ENCODE data around the gene RBM8A.

RBM8A gene

DNA sequence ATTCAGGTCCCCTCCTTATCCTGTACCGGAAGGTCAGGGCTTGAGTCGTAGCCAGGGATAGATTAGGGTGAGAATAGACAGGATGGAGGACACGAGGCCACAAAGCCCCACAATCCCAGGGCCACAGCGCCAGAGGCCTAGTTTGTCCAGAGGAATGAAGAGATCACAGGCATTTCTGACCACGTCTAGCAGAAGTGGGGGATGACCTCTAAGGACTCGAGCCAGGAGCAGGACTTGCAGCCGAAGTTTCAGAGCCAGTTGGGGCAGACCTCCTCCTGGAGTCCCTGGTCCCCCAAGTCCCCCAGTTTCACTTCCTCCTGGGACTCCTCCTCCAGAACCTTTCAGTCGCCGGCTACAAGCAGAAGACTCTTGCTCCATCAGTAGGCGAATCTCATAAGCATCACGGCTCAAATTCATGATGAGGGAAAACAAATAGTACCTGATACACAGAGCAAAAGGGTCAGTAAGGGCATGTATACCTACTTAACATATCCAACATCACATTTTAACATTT, 15.1 kb downstream of the RBM8A start:
- DNase-seq: no peak

DNA sequence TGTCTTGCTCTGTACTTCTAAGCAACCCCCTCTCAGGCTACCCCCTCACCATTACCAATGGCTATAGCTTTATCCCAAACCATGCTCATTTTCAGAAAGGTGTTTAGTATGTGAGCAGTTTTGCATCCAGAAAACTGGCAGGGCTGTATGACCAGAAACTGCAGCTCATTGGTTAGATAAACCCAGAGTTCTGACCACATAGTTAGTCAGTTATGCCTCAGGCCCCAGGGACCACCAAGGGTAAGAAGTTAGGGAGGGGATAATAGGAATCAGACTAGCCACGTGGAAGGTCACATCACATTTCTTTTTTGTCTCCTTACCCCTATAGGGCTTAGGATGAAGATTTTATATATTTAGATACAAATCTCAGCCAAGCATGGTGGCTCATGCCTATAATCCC, 18.6 kb downstream of the RBM8A start:
- peak; percentile 79 for DNase-seq

DNA sequence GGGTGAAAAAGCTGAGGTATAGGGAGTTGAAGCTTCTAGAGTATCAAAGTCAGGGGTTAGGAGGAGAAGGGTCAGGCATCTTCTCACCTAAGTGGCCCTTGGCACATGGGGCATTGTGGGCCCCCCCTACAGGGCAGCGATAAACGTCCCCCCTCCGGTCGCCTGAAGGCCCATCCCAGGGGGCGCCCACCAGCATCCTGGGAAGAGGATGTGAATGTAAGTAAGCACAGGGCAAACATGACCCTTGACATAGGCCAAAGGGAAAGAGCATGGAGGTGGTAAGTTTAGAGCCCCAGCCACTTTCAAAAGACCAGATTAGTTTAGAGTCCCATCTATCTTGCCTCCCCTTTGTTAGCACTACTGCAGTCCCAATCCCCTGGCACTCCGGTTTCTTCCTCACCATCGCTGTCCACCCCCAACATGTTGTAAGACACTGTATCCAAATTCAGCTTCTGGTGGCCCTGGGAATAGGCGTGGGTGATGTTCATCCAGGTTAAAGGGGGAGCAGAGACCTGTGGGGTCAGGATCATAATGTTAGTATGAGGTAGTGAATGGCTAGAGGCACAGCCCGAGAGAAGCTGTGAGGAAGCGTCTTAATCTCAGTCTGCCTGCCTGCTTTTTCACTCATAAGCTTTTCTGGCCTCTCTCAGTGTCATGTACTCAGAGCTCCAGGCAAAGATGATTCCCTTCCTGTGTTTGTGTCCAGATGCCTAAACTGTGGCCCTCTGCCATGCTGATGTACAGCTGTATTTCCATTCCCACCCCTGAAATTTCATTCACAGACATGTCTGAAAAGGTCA, 20.1 kb downstream of the RBM8A start:
- no peak for DNase-seq

DNA sequence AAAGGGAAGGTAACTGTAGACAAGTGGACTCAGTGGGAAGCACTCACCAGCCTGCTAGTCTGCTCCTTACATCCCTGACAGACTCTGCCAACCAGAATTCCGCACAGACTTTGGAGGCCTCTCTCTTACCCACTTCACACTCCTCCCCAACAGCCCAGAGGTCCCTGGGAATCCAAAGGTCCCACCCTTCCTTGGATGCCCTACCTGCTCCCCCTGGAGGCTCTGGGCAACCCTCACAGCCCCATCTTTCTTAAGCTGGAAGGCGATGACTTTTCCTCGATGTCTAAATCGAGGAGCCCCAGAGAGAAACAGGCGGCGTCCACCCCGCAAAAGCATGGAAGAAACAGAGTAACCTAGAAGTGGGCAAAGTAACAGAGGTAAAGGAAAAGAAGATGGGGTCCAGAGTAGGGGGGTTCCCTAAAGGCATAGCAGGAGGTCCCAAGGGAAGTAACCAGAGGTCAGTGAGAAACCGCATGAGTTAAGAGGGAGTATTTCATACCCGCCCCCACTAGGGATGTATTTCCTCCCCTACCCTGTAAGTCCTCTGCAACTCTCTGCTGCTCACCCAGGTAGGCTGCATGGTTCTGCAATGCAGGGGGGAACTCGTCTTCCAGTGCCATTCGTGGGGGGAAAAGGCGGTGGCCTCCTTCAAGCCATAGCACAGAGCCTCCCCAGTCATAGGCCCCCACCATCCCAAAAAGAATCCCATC, 25.8 kb downstream of the RBM8A start:
- DNase-seq: no peak

DNA sequence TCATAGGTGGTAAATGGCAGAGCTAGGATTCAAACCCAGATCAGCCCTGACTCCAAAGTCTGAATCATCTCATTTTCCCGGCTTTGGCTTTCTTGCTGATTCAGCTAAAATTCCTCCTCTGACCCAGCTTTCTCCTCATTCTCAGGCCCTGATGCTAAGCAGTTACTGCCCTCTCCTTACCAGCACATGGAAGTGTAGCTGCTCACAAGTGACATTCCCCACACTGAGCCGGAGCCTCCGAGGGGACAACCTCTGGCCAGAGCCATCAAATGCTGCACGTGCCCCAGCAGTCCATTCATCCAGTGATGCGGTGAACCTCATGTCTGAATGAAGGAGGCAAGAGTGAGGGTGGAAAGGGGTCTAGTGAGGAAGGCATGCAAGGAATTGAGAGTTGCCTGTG, 28.5 kb downstream of the RBM8A start:
- no peak for DNase-seq

DNA sequence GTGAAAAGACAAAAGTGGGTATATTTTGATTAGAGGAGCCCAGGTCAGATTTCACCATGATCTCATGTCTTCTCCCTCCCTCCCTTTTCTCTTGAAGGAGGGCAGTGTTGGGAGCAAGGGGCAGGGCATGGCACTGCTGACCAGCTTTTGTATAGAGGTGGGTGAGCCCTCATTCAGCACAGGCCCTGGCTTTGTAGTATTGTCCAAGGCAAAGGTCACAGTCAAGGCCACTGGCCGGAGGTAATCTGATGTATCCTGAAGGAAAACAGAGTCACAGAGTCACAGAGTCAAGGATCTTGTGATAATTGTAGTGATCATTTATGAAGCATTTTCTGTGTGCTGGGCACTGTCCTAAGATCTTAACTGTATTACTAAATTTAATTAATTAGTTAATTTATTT, 29.3 kb downstream of the RBM8A start:
- no peak for DNase-seq

DNA sequence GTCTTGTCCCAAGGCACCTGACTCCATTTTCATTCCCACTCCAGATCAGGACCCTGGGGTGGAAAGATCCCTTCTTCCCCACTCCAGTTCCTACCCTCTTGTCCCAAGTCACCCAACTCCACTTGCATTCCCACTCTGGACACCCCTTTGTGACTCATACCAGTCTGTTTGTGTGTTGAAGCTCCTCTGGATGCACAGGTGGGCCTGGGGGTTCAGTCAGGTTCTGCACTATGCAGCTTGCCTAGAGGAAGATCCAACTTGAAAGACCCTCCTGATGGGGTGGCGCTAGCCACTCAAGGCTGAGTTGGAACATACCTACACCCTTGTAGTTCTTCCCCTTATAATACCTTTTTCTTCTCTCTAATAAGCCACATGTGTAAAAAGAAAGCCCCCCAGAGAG, 31.8 kb downstream of the RBM8A start:
- no peak for DNase-seq

DNA sequence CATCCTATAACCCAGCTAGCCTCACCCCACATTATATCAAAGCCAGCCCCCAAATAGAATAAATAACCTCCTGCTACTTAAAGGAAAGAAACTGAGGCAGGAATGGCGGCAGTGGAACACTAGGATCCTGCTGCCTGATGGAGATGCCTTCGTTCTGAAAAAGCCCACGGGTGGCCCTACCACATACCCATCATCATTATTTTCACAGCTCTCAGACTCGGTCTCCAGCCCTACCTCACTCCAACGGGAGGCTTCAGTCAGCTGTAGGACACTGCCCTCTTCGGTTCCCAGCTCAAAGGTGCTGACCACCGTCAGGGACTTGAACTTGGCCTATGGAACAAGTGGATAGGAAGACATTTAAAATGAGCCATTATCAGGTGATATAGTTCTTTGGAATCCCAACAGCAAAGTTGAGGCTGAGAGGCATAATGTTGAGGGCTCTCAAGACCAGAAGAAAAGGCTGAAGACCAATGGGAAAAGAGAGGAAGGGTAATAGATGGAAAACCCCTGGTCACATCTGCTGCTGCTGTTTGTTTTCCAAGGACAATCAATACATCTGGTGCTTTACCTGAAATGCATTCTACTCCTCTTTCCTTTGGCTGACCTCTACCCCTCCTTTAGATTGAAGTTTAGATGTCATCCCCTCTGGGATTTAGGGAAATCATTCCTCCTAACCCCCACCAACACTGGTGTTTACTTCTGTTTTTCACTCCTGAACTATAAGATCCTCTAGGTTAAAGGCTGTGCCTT, 33.8 kb downstream of the RBM8A start:
- no peak for DNase-seq

DNA sequence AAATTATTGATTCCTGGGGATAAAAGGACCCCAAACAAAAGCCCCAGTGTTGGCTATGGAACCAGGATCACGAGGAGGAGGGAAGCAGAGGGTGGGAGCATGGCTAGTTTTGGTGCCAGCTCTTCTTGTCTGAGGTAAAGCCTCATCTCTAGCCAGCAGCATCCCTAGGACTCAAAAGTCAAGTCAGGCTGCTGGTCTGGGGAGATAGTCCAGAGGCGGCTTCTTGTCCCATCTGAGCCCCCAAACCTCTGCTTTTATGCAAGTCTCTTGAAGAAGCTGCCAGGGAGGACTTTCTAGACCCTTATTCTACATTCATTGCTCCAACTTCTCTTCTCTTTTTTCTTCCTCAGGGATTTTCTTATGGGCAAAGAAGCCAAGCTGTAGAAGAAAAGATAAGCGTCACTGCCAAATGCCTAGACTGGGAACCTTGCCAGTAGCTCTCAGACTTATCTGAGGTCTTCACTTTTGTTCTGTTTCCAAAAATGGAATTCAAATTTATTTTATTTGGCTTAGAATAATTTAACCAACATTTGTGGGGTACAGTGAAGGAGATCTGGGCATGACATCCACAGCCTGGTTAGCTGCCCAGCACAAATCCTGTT, 34.7 kb downstream of the RBM8A start:
- DNase-seq: peak; percentile 41

DNA sequence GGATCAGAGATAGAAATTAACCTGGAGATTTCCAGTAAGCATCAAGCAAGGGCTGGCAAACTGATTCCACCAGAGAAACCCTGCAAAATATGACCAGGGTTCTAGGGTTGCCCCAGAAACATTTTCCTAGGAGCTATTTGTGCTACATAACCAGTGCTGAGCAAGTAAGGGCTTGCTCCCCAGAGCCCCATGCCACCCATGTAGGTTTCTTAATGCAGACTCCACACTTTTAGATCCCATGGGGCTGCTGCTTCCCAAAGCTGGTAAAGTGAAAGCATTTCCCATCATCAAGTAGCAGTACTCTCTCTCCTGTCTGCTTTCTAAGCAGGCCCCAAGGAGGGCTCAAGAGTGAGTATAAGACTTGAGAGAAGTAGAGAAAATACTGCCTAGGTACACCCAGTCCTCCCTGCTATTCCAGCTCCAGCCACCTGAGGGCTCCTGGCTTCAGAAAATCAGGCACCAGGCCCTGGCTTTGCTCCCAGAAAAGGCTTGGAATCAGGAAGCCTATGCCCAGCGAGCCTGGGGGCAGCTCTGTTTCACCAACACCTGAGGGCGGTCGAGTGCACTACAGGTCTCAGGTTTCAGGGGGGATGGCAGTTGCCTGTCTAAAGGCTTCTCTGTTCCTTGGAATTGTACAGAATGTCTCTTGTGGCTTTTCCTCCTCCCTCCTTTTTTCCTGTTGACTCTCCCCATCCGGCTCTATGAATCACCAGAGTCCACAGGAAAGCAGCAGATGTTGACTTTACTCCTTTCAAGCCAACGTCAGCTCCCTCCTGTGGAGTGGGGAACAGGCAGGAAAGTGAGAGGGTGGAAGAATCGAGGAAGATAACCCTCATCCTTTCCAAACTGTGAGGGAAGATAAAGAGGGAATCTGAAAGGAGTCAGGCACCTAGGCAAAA, 35.4 kb downstream of the RBM8A start:
- DNase-seq: peak; percentile 100

DNA sequence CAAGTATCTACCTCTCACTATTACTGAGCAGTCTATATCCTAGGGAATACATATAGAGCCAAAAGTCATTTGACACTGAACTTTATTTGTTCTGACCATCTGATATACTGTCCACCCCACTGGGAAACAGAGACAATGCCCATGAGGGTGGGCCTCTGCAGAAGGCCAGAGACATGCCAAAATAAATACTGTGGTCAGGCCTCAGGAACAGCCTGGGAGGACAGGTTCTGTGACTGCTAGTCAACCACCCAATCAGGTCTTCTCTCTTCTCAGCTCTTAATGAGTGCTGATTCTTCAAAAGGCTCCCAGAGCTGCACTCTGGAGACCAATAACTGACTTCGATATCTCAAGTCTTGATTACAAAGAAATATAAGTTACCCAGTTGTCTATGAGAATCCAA, 36.1 kb downstream of the RBM8A start:
- DNase-seq: peak; percentile 13

DNA sequence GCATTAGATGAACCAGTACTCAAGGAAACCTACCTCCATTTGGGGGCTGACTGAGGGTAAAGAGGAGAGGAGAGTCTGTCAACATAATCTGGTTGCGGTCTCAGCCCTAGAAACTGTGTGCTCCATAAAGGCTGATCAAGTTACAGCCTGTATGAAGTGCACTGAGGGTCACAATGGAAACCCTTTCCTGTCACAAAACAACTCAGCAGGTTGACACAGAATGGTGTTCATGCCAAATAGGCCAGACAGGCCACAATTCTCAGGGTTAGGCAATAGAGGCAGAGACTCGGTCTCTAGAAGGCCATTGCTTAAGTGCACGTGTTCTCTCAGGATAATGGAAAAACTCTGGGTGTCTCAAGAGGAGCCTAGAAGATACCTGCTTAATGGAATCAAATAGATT, 37.6 kb downstream of the RBM8A start:
- no peak for DNase-seq

DNA sequence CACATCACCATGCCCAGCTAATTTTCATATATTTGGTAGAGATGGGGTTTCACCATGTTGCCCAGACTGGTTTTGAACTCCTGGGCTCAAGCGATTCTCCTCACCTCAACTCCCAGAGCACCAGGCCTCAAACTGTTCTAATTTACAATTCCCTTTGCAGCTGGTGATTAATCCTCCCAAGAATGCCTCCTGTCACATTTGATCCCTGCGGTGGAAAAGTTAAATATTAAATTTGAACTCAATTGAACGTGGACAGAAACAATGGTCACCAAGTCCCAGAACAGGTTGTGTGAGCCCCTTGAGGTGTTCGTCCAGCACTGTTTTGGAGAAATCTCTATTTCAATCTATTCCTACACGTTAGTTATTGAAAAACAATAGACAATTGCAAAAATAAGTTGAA, 39.7 kb downstream of the RBM8A start:
- no peak for DNase-seq

DNA sequence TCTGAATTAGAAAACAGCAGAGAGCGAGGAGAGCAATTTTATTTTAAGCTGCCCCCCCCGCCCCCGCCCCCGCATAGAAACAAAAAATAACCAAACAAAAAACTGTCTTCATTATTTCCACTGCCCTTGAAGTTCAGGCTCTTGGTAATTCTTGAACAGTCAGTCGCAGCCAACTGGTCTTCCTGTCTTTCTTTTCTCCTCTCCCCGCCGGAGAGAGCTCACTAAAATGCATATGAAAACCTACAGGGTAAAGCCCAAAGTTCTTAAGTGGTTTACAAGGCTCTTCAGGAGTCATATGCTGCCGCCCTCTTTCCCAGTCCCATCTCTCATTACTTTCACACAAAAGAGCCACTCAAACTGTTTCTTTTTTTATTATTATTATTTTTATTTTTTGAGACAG, 40.5 kb downstream of the RBM8A start:
- no peak for DNase-seq

DNA sequence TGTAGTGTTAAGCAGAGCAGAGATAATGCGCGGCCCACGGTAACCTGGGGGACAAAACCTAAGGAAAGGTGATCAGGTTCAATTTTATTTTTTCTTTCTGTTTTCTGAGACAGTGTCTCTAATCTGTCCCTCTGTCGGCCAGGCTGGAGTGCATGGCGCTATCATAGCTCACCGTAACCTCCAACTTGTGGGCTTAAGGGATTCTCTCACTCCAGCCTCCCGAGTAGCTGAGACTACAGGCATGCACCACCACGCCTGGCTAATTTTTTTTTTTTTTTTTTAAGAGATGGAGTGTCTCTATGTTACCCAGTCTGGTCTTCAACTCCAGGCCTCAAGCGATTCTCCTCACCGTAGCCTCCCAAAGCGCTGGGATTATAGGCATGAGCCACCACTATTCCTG, 40.9 kb downstream of the RBM8A start:
- no peak for DNase-seq

DNA sequence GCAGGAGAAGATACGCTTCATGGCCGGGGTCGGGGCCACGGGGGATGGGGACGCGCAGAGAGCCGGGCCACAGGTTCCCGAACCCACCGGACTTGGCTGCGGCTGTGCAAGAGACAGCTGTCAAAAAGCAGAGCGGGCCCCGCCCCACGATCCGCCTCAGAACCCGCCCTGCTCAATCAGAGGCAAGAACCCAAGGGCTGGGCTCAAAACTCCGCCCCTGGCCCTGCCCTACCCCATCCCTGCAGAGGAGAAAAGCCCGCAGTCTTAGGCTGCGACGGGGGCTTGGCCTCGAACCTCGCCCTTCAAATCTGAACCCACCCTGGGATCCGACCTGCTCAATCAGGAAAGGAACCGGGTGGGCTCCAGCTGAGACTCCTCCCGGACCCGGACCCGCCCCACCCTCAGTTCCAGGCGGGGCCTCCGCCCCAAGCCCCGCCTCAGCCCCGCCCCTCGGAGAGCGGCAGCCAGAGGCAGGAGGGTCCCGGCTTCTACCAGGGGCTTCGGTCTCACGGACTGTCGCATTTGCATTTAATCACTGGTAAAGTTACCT, 41.5 kb downstream of the RBM8A start, which contains the start of gene ANKRD35:
TSS of gene ANKRD35 (minus strand) at position 129 of the 550 bp plus-strand sequence. CDS start at position 21, 108 bp downstream.
- peak; percentile 48 for DNase-seq

DNA sequence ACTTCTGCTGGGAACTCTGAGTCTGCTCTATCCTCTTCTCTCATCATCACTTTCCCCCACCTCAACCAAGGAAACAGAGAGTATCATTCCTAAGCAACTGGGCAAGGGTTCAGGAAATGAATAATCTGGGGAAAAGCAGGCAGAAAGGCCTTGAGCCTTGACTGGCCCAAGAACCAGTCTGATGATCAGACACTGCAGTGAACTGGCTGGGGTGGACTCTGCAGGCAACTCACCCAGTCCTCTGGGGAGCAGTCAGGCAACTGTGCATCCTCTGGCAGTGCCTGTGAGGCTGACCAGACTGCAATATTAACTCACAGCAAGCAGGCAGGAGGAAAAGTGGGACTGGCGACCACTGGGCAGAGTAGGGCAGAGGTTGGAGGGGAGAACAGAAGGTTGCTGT, 42.6 kb downstream of the RBM8A start:
- peak; percentile 48 for DNase-seq

DNA sequence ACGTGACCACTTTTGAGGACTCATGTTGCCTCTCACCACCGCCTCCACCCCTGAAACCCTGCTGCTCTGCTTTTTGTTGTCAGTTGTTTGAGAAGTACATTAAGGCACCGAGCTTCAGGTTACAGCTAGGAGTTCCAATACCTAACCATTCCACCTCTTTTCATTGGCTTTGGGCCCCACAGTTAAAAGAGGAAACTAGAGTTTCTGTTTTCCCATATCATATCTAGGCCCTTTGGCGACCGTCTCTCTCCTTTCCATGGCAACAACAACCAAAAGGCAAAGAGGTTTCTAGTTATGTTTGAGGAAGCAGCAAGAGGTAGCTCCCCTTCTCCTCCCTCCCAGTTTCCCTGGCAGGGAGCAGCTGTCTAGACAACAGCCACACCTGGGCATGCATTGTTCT, 47.5 kb downstream of the RBM8A start:
- DNase-seq: no peak

DNA sequence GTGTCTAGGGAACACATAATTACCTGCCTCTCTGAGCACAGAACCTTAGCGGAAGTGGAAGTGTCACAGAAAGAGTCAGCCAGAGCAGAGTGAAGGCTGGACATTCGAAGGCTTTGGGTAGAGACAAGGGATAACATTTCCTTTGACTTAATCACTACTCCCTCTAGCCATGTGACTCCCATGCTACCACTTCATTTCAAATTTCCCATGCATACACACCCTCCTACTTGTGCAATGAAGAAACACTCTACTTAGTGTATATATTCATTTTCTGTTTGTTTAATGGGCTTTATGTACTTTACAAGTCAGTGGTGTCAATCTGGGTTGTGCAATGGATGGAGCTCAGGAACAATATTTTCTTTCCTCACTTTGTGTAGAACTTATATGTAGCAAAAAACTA, 48.6 kb downstream of the RBM8A start:
- no peak for DNase-seq

DNA sequence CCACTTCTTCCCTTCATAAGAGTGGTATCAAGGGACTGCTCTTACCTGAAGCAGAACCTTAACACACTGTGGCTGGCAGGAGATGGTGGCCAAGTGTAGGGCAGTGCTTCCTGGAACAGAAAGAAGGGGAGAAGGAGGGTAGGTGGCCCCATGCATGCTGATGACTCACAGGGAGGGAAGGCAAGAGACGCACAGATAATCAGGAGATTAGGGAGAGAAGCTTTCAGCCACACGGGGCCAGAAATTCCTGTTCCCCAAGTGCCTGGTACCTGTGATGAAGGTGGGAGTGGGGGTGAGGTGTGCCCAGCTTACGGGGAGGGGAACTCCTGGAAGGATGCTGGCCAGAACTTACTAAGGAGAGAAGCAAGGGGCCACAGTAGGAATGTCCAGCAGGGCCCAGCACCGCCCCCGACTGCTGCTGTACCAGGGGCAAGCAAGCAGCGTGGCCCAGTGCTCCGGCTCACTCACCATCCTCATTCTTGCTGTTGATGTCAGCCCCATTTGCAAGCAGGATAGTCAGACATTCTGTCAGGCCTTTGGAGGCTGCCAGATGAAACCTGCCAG, 49.3 kb downstream of the RBM8A start:
- DNase-seq: no peak

DNA sequence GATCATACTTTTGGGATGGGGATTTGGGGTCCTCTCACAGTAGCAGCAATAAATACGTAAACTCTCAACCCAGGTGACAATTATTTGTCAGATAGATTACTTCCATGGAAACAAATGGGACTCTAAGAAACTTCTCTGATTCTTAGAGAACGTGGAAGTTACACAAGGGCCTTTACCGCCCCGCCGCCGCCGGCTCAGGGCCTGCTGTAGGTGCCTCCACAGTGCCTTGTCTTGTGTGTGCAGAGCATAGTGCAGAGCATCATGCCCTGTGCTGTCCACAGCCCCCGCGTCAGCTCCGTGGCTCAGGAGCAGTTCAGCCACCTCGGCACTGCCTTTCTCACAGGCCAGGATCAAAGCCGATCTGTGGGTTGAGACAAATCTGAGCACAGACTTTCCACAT, 52.6 kb downstream of the RBM8A start:
- no peak for DNase-seq

Measured in fibroblast of skin of right quadriceps (primary cell).